HepG2 (cell line): Measurements from ENCODE around the gene CMTM8. TPM values are rescaled to one million over a fixed set of nuclear protein-coding genes. Genes with fewer than 3 reads are reported as not detected.

ENCODE experiments used
- ATAC-seq: fragments of 200-7000 bp; cut with Tn5 transposase; 3 replicates; pipeline ENCODE4 v1.9.1; 2020; ENCODE audit warnings: mild to moderate bottlenecking, moderate library complexity
- BruUV-seq: library from RNA; stranded (reverse); fragments of 400-500 nt; replicated peaks from 2 replicates; lab custom pipeline; 2021; lab: Mats Ljungman, UMichigan
- CTCF ChIA-PET: fragments of 300-600 bp; formaldehyde crosslinking; extraction: SDS; loops from one replicate; lab custom pipeline; 2021; ENCODE audit warnings: low total read pairs, inconsistent platforms, low intra/inter-chr PET ratio; lab: Yijun Ruan, JAX
- POLR2A ChIA-PET: fragments of 350-600 bp; sonication (Branson Sonifier 250); formaldehyde crosslinking; loops from one replicate; lab custom pipeline; 2020; ENCODE audit warnings: antibody characterized with exemption, inconsistent platforms; lab: Yijun Ruan, JAX
- DNase-seq: peaks from one replicate; pipeline ENCODE4 v3.0.0-alpha.2; 2015; ENCODE audit warnings: low spot score
- FAIRE-seq: peaks from 3 replicates; lab custom pipeline; 2011; peaks lifted over from hg19 to GRCh38; lab: Jason Lieb, UNC
- H2AFZ ChIP-seq: one replicate; pipeline ENCODE4 v1.6.1; 2011; ENCODE audit warnings: low read length, inconsistent platforms
- H3K27ac ChIP-seq: fragments of 300-600 bp; 3 replicates; pipeline ENCODE4 v1.8.0; 2011; ENCODE audit warnings: mixed run types, mild to moderate bottlenecking, mixed read lengths, low read length, inconsistent platforms; ENCODE audit not compliant: insufficient read depth; ENCODE audit errors: extremely low read length
- H3K27me3 ChIP-seq, 2 experiments: fragments of 200-600 bp in 1 of 2; 2 replicates in 1 of 2; 3 replicates in 1 of 2; pipeline versions ENCODE4 v1.6.0 to v1.8.0; 2011; ENCODE audit warnings: low read length in 2 of 2, mild to moderate bottlenecking in 2 of 2, moderate library complexity in 2 of 2, inconsistent platforms in 1 of 2; ENCODE audit not compliant: insufficient read depth in 2 of 2, control insufficient read depth in 1 of 2
- H3K36me3 ChIP-seq, 2 experiments: fragments of 200-600 bp in 1 of 2; replicated peaks in 1 of 2; 2 replicates in 1 of 2; 3 replicates in 1 of 2; pipeline versions ENCODE4 v1.5.1 to v1.8.0; 2011; ENCODE audit warnings: low read length in 2 of 2, inconsistent platforms in 1 of 2; ENCODE audit not compliant: insufficient read depth in 2 of 2, control insufficient read depth in 1 of 2
- H3K4me1 ChIP-seq: 2 replicates; pipeline ENCODE4 v1.5.1; 2012; ENCODE audit warnings: low read length, inconsistent platforms; ENCODE audit not compliant: insufficient read depth
- H3K4me2 ChIP-seq: 2 replicates; pipeline ENCODE4 v1.6.0; 2011; ENCODE audit warnings: low read depth, low read length, inconsistent platforms
- H3K4me3 ChIP-seq, 3 experiments: fragments of 200-600 bp in 1 of 3; sonication (generic), shearing (Covaris generic) in 1 of 3; replicated peaks in 1 of 3; 2 replicates each; pipeline ENCODE4 v1.5.1; 2011 to 2016; ENCODE audit warnings: low read length in 3 of 3, inconsistent platforms in 2 of 3, low read depth in 2 of 3, mild to moderate bottlenecking in 2 of 3, control low read depth in 1 of 3, mixed read lengths in 1 of 3; ENCODE audit not compliant: insufficient read depth in 1 of 3
- H3K79me2 ChIP-seq: one replicate; pipeline ENCODE4 v1.6.1; 2011; ENCODE audit warnings: low read length, inconsistent platforms; ENCODE audit not compliant: insufficient read depth
- H3K9ac ChIP-seq: 2 replicates; pipeline ENCODE4 v1.6.0; 2011; ENCODE audit warnings: mild to moderate bottlenecking, low read depth, low read length, inconsistent platforms; ENCODE audit not compliant: insufficient read depth
- H3K9me3 ChIP-seq: 2 replicates; pipeline ENCODE4 v1.5.1; 2012; ENCODE audit warnings: mild to moderate bottlenecking, low read length
- H4K20me1 ChIP-seq: 2 replicates; pipeline ENCODE4 v1.6.0; 2011; ENCODE audit warnings: inconsistent platforms, mild to moderate bottlenecking, low read length, moderate library complexity; ENCODE audit not compliant: insufficient read depth
- ARNT2 ChIP-seq: sonication (generic); formaldehyde crosslinking; IDR thresholded peaks from 2 replicates; pipeline ENCODE4 v1.8.0; 2022; ENCODE audit warnings: mild to moderate bottlenecking, low read depth, missing genetic modification reagents, moderate library complexity
- CREB1 ChIP-seq, 2 experiments: fragments of 450-650 bp in 1 of 2; IDR thresholded peaks; 2 replicates each; pipeline ENCODE4 v1.6.1; 2016 to 2017; ENCODE audit warnings: control low read depth in 1 of 2, mild to moderate bottlenecking in 1 of 2, missing compliant biosample characterization in 1 of 2, missing genetic modification characterization in 1 of 2
- HDAC2 ChIP-seq: sonication (generic); formaldehyde crosslinking; IDR thresholded peaks from 2 replicates; pipeline ENCODE4 v1.4.0; 2020; ENCODE audit warnings: missing genetic modification reagents
- HNF4A ChIP-seq: sonication (generic); formaldehyde crosslinking; IDR thresholded peaks from 2 replicates; pipeline ENCODE4 v1.4.0; 2020; ENCODE audit warnings: missing genetic modification reagents
- KLF11 ChIP-seq: IDR thresholded peaks from 2 replicates; pipeline ENCODE4 v1.6.1; 2016; ENCODE audit warnings: missing compliant biosample characterization
- KLF12 ChIP-seq: sonication (generic); formaldehyde crosslinking; IDR thresholded peaks from 2 replicates; pipeline ENCODE4 v1.4.0; 2020; ENCODE audit warnings: missing genetic modification reagents, borderline replicate concordance
- KLF6 ChIP-seq: IDR thresholded peaks from 2 replicates; pipeline ENCODE4 v1.8.0; 2016; ENCODE audit warnings: missing biosample characterization, missing genetic modification reagents
- RXRB ChIP-seq: IDR thresholded peaks from 2 replicates; pipeline ENCODE4 v1.6.1; 2016; ENCODE audit warnings: borderline replicate concordance, missing genetic modification reagents, missing compliant biosample characterization
- SAP130 ChIP-seq: IDR thresholded peaks from 2 replicates; pipeline ENCODE4 v1.6.1; 2016; ENCODE audit warnings: low read depth
- SIN3A ChIP-seq: IDR thresholded peaks from 2 replicates; pipeline ENCODE4 v1.6.1; 2011; ENCODE audit warnings: low read depth, mild to moderate bottlenecking, control low read depth, low read length, borderline replicate concordance
- STAG1 ChIP-seq: sonication (generic); formaldehyde crosslinking; IDR thresholded peaks from 2 replicates; pipeline ENCODE4 v1.4.0; 2020; ENCODE audit warnings: missing genetic modification reagents
- TEAD2 ChIP-seq: sonication (generic); formaldehyde crosslinking; IDR thresholded peaks from 2 replicates; pipeline ENCODE4 v1.9.0; 2021; ENCODE audit warnings: missing genetic modification reagents
- U2AF1 ChIP-seq: fragments of 200-400 bp; formaldehyde crosslinking; optimal IDR thresholded peaks from 2 replicates; pipeline ENCODE3; 2017; ENCODE audit warnings: mild to moderate bottlenecking, low read depth, low read length
- ZFP90 ChIP-seq: sonication (generic); formaldehyde crosslinking; IDR thresholded peaks from 2 replicates; pipeline ENCODE4 v1.8.0; 2022; ENCODE audit warnings: missing genetic modification reagents, mild to moderate bottlenecking, inconsistent platforms, borderline replicate concordance
- ZNF713 ChIP-seq: sonication (generic); formaldehyde crosslinking; IDR thresholded peaks from 2 replicates; pipeline ENCODE4 v1.4.0; 2020; ENCODE audit warnings: mild to moderate bottlenecking, missing genetic modification reagents
- ZNF768 ChIP-seq: sonication (generic); formaldehyde crosslinking; IDR thresholded peaks from 2 replicates; pipeline ENCODE4 v1.4.0; 2020; ENCODE audit warnings: missing genetic modification reagents
- WGBS: methylation state at CpG from one replicate; pipeline ENCODE4 v1.1.6; 2017; ENCODE audit warnings: low lambda C conversion rate; 5-methylcytosine and 5-hydroxymethylcytosine counted together
- in situ Hi-C: cut with HindIII; loops from 2 replicates; pipeline ENCODE4 v1.10.0; 2017; ENCODE audit warnings: low pct_unique_long_range_greater_than_20kb; ENCODE audit not compliant: extremely low pct_ligation_motif_present
- intact Hi-C: fragments of 100-400 bp; cut with micrococcal nuclease; formaldehyde crosslinking; loops from one replicate; pipeline ENCODE4 v1.10.0; 2022; ENCODE audit not compliant: unreplicated experiment
- polyA plus RNA-seq, 8 experiments: library from polyadenylated mRNA; depleted of rRNA in 3 of 8; stranded (reverse) in 7 of 8; unstranded in 1 of 8; fragments of >200 nt; fragmentation: Illumina TruSeq in 4 of 8; extraction: Trizol in 4 of 8; gene quantifications; 2 replicates each; pipeline versions ENCODE4 v1.2.1 to v1.2.3, GENCODE V29; 2011 to 2016; ENCODE audit warnings: low read depth in 4 of 8, missing spikeins in 1 of 8, mixed read lengths in 1 of 8; ENCODE audit not compliant: insufficient read depth in 1 of 8
- total RNA-seq, 5 experiments: library from RNA; depleted of rRNA; stranded (reverse); fragments of >200 nt; fragmentation: Illumina TruSeq; extraction: Trizol; gene quantifications; 2 replicates each; pipeline ENCODE4 v1.2.3, GENCODE V29; 2016; ENCODE audit warnings: low read depth in 1 of 5
- TF ChIP-seq, protein P1 (sequence below): sonication (generic); formaldehyde crosslinking; IDR thresholded peaks from 2 replicates; pipeline ENCODE4 v1.5.0; 2020; ENCODE audit warnings: missing genetic modification reagents, mild to moderate bottlenecking, borderline replicate concordance
- TF ChIP-seq, protein P2 (sequence below): sonication (generic); formaldehyde crosslinking; IDR thresholded peaks from 2 replicates; pipeline ENCODE4 v1.8.1; 2022; ENCODE audit warnings: low read depth, mild to moderate bottlenecking, missing genetic modification reagents
- TF ChIP-seq, protein P3 (sequence below): sonication (generic); formaldehyde crosslinking; IDR thresholded peaks from 2 replicates; pipeline ENCODE4 v1.8.1; 2023; ENCODE audit warnings: mild to moderate bottlenecking, inconsistent platforms, moderate library complexity, missing genetic modification reagents, borderline replicate concordance
- TF ChIP-seq, protein P4 (sequence below): sonication (generic); formaldehyde crosslinking; IDR thresholded peaks from 2 replicates; pipeline ENCODE4 v1.5.0; 2020; ENCODE audit warnings: mild to moderate bottlenecking, missing genetic modification reagents, moderate library complexity

The CMTM8 gene
- total and polyA plus RNA-seq, 2 of the 13 experiments (the other 11 are each of a cell fraction or from before 2014, with no cell fraction given) = 8.9 to 15.8 TPM

DNA sequence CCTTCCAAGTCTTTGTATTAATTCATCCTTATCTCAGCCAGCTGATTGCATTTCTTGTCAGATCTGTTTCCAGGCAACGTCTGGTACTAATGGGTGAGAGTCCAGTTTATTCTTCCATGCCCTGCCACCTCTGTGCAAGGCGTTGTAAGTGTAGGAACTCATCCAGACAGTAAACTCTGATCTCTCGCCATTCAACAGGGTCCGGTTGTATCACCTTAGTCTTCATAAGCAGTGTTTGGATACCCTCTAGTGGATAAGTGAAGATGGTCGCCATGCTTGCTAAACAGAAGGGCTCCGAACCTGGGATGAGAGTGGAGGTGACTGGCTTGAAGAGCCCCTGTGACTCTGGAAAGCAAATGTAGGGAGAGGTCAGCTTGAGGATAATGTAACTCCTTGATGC, 101.6 kb downstream of the CMTM8 start:
- peak; percentile 96 for FAIRE-seq
- no peak for TF ChIP-seq ZNF768 (CRISPR knock-in tag)
- no peak for TF ChIP-seq ZFP90 (CRISPR knock-in tag)
- 0 out of 2 replicates have a peak, but pooled peaks have one; percentile 36 for TF ChIP-seq HDAC2
- TF ChIP-seq, protein P1, sequence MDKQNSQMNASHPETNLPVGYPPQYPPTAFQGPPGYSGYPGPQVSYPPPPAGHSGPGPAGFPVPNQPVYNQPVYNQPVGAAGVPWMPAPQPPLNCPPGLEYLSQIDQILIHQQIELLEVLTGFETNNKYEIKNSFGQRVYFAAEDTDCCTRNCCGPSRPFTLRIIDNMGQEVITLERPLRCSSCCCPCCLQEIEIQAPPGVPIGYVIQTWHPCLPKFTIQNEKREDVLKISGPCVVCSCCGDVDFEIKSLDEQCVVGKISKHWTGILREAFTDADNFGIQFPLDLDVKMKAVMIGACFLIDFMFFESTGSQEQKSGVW (CRISPR knock-in tag) = no peak
- TF ChIP-seq SIN3A = no peak
- no peak for TF ChIP-seq KLF6 (CRISPR knock-in tag)
- no peak for TF ChIP-seq CREB1 (IDR thresholded peaks at IDR 0.05)
- no peak for TF ChIP-seq CREB1 (CRISPR knock-in tag; IDR thresholded peaks at IDR 0.05)
- peak; percentile 94 for TF ChIP-seq STAG1 (CRISPR knock-in tag)
- TF ChIP-seq KLF12 (CRISPR knock-in tag) = no peak
- TF ChIP-seq RXRB = peak; percentile 31; the same call in 1 of the 2 replicates
- no peak for TF ChIP-seq TEAD2
- TF ChIP-seq ZNF713 (CRISPR knock-in tag) = no peak
- TF ChIP-seq, protein P2, sequence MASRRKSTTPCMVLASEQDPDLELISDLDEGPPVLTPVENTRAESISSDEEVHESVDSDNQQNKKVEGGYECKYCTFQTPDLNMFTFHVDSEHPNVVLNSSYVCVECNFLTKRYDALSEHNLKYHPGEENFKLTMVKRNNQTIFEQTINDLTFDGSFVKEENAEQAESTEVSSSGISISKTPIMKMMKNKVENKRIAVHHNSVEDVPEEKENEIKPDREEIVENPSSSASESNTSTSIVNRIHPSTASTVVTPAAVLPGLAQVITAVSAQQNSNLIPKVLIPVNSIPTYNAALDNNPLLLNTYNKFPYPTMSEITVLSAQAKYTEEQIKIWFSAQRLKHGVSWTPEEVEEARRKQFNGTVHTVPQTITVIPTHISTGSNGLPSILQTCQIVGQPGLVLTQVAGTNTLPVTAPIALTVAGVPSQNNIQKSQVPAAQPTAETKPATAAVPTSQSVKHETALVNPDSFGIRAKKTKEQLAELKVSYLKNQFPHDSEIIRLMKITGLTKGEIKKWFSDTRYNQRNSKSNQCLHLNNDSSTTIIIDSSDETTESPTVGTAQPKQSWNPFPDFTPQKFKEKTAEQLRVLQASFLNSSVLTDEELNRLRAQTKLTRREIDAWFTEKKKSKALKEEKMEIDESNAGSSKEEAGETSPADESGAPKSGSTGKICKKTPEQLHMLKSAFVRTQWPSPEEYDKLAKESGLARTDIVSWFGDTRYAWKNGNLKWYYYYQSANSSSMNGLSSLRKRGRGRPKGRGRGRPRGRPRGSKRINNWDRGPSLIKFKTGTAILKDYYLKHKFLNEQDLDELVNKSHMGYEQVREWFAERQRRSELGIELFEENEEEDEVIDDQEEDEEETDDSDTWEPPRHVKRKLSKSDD (CRISPR knock-in tag) = no peak
- peak; percentile 63 for TF ChIP-seq HNF4A
- 0 out of 2 replicates have a peak, but pooled peaks have one; percentile 18 for TF ChIP-seq KLF11 (CRISPR knock-in tag)
- TF ChIP-seq U2AF1 = no peak
- TF ChIP-seq, protein P3, sequence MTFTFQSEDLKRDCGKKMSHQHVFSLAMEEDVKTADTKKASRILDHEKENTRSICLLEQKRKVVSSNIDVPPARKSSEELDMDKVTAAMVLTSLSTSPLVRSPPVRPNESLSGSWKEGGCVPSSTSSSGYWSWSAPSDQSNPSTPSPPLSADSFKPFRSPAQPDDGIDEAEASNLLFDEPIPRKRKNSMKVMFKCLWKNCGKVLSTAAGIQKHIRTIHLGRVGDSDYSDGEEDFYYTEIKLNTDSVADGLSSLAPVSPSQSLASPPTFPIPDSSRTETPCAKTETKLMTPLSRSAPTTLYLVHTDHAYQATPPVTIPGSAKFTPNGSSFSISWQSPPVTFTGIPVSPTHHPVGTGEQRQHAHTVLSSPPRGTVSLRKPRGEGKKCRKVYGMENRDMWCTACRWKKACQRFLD (CRISPR knock-in tag) = no peak
- TF ChIP-seq, protein P4, sequence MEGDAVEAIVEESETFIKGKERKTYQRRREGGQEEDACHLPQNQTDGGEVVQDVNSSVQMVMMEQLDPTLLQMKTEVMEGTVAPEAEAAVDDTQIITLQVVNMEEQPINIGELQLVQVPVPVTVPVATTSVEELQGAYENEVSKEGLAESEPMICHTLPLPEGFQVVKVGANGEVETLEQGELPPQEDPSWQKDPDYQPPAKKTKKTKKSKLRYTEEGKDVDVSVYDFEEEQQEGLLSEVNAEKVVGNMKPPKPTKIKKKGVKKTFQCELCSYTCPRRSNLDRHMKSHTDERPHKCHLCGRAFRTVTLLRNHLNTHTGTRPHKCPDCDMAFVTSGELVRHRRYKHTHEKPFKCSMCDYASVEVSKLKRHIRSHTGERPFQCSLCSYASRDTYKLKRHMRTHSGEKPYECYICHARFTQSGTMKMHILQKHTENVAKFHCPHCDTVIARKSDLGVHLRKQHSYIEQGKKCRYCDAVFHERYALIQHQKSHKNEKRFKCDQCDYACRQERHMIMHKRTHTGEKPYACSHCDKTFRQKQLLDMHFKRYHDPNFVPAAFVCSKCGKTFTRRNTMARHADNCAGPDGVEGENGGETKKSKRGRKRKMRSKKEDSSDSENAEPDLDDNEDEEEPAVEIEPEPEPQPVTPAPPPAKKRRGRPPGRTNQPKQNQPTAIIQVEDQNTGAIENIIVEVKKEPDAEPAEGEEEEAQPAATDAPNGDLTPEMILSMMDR (CRISPR knock-in tag) = peak; percentile 88
- TF ChIP-seq SAP130 (CRISPR knock-in tag) = peak; percentile 19; the same call in 1 of the 2 replicates
- no peak for TF ChIP-seq ARNT2

More for the DNA sequence above, 101.6 kb downstream of the CMTM8 start:
- no peaks in the 10 kb centered on the region for H3K9me3 ChIP-seq
- no peak overlapping the region for H3K9ac ChIP-seq
- no peak overlapping the region for H3K4me3 ChIP-seq
- no peaks in the 10 kb centered on the region for H3K36me3 ChIP-seq
- no TSS peak for BruUV-seq
- DNase-seq = peak; percentile 80
- ChIA-PET CTCF (interaction anchor here (2.8 to 3.7 kb wide), 2 partner anchors 43 to 164 kb away, joined by 26 to 52 read pairs; no protein-coding TSS in a partner anchor), POLR2A (no interaction called here)
- peaks cover 35% of the 10 kb centered on the region for H3K4me1 ChIP-seq
- WGBS = 25% methylated on average over 6 of the region's 6 CpGs
- in situ Hi-C loops (no loop called here), intact Hi-C loops (loop anchor here (1.0 to 2.0 kb wide), 3 partner anchors 44 to 163 kb away; no protein-coding TSS in a partner anchor)
- H3K4me2 ChIP-seq = no peak overlapping the region
- H2AFZ ChIP-seq = no peak overlapping the region
- H3K79me2 ChIP-seq = peaks cover 2% of the 10 kb centered on the region
- no peaks in the 10 kb centered on the region for H3K27me3 ChIP-seq
- ATAC-seq = peak; percentile 94
- H3K27ac ChIP-seq = no peak overlapping the region
- H4K20me1 ChIP-seq = no peaks in the 10 kb centered on the region
